CD4-positive, alpha-beta T cell treated with Interferon gamma for 1 hour (primary cell): ENCODE results near the gene SLFN12.
"Not testable (repeated sequence)": the region's sequence is repeated elsewhere in the genome, so short reads cannot be mapped to it uniquely, and the experiment has no call there.

ENCODE experiments used
- DNase-seq: peaks from one replicate; pipeline ENCODE4 v3.0.0-alpha.2; 2020

SLFN12 gene

GRCh38 chr17:35432176-35433074 is at the start of gene SLFN12:
SLFN12 (minus strand) TSS chr17:35432500; CDS start chr17:35423028, 9,472 bp downstream.
- peak; percentile 70 for DNase-seq

- DNase-seq: no peak
These were observed 47.0 kb upstream of the SLFN12 start for GRCh38 chr17:35479271-35479670.

- DNase-seq: no peak
These were observed 44.9 kb upstream of the SLFN12 start for GRCh38 chr17:35477248-35477647.

- DNase-seq: no peak
These were observed 44.1 kb upstream of the SLFN12 start for GRCh38 chr17:35476283-35476820.

GRCh38 chr17:35468475-35468874 is 36.2 kb upstream of the SLFN12 start:
- no peak for DNase-seq

- DNase-seq: peak; percentile 18
These were observed 35.5 kb upstream of the SLFN12 start for GRCh38 chr17:35467824-35468223.

GRCh38 chr17:35460354-35460851 is 28.1 kb upstream of the SLFN12 start:
- peak; percentile 86 for DNase-seq

GRCh38 chr17:35454035-35454434 is 21.7 kb upstream of the SLFN12 start:
- DNase-seq: not testable (repeated sequence)

GRCh38 chr17:35453171-35453570 is 20.9 kb upstream of the SLFN12 start:
- no peak for DNase-seq

GRCh38 chr17:35449371-35449931 is 17.2 kb upstream of the SLFN12 start:
- peak; percentile 51 for DNase-seq

GRCh38 chr17:35448899-35449227 is 16.6 kb upstream of the SLFN12 start:
- DNase-seq: no peak

GRCh38 chr17:35448214-35448898 is 16.1 kb upstream of the SLFN12 start, which contains the start of gene SLFN13:
SLFN13 (minus strand) TSS chr17:35448766; CDS start chr17:35445680, 3,086 bp downstream.
- peak; percentile 83 for DNase-seq

- DNase-seq: no peak
These were observed 15.2 kb upstream of the SLFN12 start for GRCh38 chr17:35447499-35447898.

- no peak for DNase-seq
These were observed 6.1 kb upstream of the SLFN12 start for GRCh38 chr17:35438433-35438832.

GRCh38 chr17:35433075-35433894 is 985 bp upstream of the SLFN12 start:
- peak; percentile 61 for DNase-seq

GRCh38 chr17:35429702-35430101 is 2.6 kb downstream of the SLFN12 start:
- no peak for DNase-seq

- DNase-seq: no peak
These were observed 4.1 kb downstream of the SLFN12 start for GRCh38 chr17:35428229-35428628.

- no peak for DNase-seq
These were observed 8.5 kb downstream of the SLFN12 start for GRCh38 chr17:35423761-35424160.

GRCh38 chr17:35421069-35421468 is 11.2 kb downstream of the SLFN12 start:
- not testable (repeated sequence) for DNase-seq

GRCh38 chr17:35416659-35417058 is 15.6 kb downstream of the SLFN12 start:
- no peak for DNase-seq

- not testable (repeated sequence) for DNase-seq
These were observed 17.6 kb downstream of the SLFN12 start for GRCh38 chr17:35414707-35415106.

GRCh38 chr17:35414247-35414646 is 18.1 kb downstream of the SLFN12 start:
- DNase-seq: no peak
